Hepatocyte (in vitro differentiated cells): ENCODE measurements around the gene ZBTB42.

Source experiments
- EZH2phosphoT487 ChIP-seq: fragments of 200-600 bp; sonication (generic); IDR thresholded peaks from one replicate; pipeline ENCODE4 v1.6.1; 2018; ENCODE audit warnings: antibody characterized with exemption, mild to moderate bottlenecking, low read depth, moderate library complexity; ENCODE audit not compliant: unreplicated experiment, severe bottlenecking
- TF ChIP-seq, protein P1 (sequence below): fragments of 200-600 bp; sonication (generic); IDR thresholded peaks from 2 replicates; pipeline ENCODE4 v1.5.1; 2016; ENCODE audit warnings: antibody characterized with exemption, mild to moderate bottlenecking; ENCODE audit not compliant: poor library complexity

- TF ChIP-seq, protein P1, sequence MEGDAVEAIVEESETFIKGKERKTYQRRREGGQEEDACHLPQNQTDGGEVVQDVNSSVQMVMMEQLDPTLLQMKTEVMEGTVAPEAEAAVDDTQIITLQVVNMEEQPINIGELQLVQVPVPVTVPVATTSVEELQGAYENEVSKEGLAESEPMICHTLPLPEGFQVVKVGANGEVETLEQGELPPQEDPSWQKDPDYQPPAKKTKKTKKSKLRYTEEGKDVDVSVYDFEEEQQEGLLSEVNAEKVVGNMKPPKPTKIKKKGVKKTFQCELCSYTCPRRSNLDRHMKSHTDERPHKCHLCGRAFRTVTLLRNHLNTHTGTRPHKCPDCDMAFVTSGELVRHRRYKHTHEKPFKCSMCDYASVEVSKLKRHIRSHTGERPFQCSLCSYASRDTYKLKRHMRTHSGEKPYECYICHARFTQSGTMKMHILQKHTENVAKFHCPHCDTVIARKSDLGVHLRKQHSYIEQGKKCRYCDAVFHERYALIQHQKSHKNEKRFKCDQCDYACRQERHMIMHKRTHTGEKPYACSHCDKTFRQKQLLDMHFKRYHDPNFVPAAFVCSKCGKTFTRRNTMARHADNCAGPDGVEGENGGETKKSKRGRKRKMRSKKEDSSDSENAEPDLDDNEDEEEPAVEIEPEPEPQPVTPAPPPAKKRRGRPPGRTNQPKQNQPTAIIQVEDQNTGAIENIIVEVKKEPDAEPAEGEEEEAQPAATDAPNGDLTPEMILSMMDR = no peak
- TF ChIP-seq EZH2phosphoT487 = no peak
Measured at GRCh38 chr14:104796687-104797081, 4.2 kb upstream of the ZBTB42 start.
